DND-41 (cell line): ENCODE results near the gene FZD10.

Source experiments
- ATAC-seq: fragments of 200-7000 bp; cut with Tn5 transposase; 3 replicates; pipeline ENCODE4 v1.9.1; 2021; ENCODE audit warnings: low read depth; ENCODE audit not compliant: insufficient read depth
- DNase-seq: peaks from one replicate; pipeline ENCODE4 v3.0.0-alpha.2; 2020
- H2AFZ ChIP-seq: 2 replicates; pipeline ENCODE4 v1.6.0; 2012; ENCODE audit warnings: low read depth, low read length
- H3K27ac ChIP-seq: 2 replicates; pipeline ENCODE4 v1.5.1; 2012; ENCODE audit warnings: low read length, inconsistent platforms
- H3K27me3 ChIP-seq: fragments of 200-600 bp; sonication (generic); 2 replicates; pipeline ENCODE4 v1.6.0; 2012; ENCODE audit warnings: low read length, mild to moderate bottlenecking, inconsistent platforms; ENCODE audit not compliant: insufficient read depth, poor library complexity
- H3K36me3 ChIP-seq: 2 replicates; pipeline ENCODE4 v1.5.1; 2012; ENCODE audit warnings: low read length, inconsistent platforms; ENCODE audit not compliant: insufficient read depth
- H3K4me1 ChIP-seq: 2 replicates; pipeline ENCODE4 v1.5.1; 2012; ENCODE audit warnings: mild to moderate bottlenecking, low read length; ENCODE audit not compliant: insufficient read depth
- H3K4me2 ChIP-seq: 2 replicates; pipeline ENCODE4 v1.6.0; 2012; ENCODE audit warnings: mild to moderate bottlenecking, moderate library complexity, low read length, inconsistent platforms; ENCODE audit not compliant: insufficient read depth
- H3K4me3 ChIP-seq, 2 experiments: fragments of 200-600 bp in 1 of 2; shearing (Covaris generic) in 1 of 2; 2 replicates each; pipeline ENCODE4 v1.5.1; 2012 to 2016; ENCODE audit warnings: inconsistent platforms in 2 of 2, low read length in 2 of 2, mild to moderate bottlenecking in 2 of 2, low read depth in 1 of 2, moderate library complexity in 1 of 2
- H3K79me2 ChIP-seq: 2 replicates; pipeline ENCODE4 v1.6.0; 2012; ENCODE audit warnings: low read length, inconsistent platforms; ENCODE audit not compliant: insufficient read depth
- H3K9ac ChIP-seq: 2 replicates; pipeline ENCODE4 v1.6.0; 2012; ENCODE audit warnings: low read depth, mild to moderate bottlenecking, inconsistent platforms, low read length, moderate library complexity
- H3K9me3 ChIP-seq: 2 replicates; pipeline ENCODE4 v1.5.1; 2012; ENCODE audit warnings: low read length, moderate library complexity, mild to moderate bottlenecking, inconsistent platforms; ENCODE audit not compliant: insufficient read depth, severe bottlenecking
- H4K20me1 ChIP-seq: 2 replicates; pipeline ENCODE4 v1.6.0; 2012; ENCODE audit warnings: low read length; ENCODE audit not compliant: insufficient read depth
- EZH2 ChIP-seq: IDR thresholded peaks from 3 replicates; pipeline ENCODE4 v1.6.1; 2012; ENCODE audit warnings: borderline replicate concordance, low read depth, mild to moderate bottlenecking, moderate library complexity, low read length, inconsistent platforms; ENCODE audit not compliant: severe bottlenecking
- TF ChIP-seq, protein P1 (sequence below): IDR thresholded peaks from 2 replicates; pipeline ENCODE4 v1.5.1; 2012; ENCODE audit warnings: borderline replicate concordance, low read length, moderate library complexity, mild to moderate bottlenecking; ENCODE audit not compliant: poor library complexity, severe bottlenecking; ENCODE audit errors: extremely low read depth

FZD10 gene

GRCh38 chr12:130177635-130178242, 15.5 kb downstream of the FZD10 start:
- no peaks in the 10 kb centered on the region for H4K20me1 ChIP-seq
- ATAC-seq (no peak), DNase-seq (no peak)
- H3K9me3 ChIP-seq = peaks cover 3% of the 10 kb centered on the region
- H3K4me2 ChIP-seq = no peak overlapping the region
- no peak overlapping the region for H3K27ac ChIP-seq
- H3K27me3 ChIP-seq = peaks cover 14% of the 10 kb centered on the region
- TF ChIP-seq, protein P1, sequence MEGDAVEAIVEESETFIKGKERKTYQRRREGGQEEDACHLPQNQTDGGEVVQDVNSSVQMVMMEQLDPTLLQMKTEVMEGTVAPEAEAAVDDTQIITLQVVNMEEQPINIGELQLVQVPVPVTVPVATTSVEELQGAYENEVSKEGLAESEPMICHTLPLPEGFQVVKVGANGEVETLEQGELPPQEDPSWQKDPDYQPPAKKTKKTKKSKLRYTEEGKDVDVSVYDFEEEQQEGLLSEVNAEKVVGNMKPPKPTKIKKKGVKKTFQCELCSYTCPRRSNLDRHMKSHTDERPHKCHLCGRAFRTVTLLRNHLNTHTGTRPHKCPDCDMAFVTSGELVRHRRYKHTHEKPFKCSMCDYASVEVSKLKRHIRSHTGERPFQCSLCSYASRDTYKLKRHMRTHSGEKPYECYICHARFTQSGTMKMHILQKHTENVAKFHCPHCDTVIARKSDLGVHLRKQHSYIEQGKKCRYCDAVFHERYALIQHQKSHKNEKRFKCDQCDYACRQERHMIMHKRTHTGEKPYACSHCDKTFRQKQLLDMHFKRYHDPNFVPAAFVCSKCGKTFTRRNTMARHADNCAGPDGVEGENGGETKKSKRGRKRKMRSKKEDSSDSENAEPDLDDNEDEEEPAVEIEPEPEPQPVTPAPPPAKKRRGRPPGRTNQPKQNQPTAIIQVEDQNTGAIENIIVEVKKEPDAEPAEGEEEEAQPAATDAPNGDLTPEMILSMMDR = no peak
- TF ChIP-seq EZH2 = no peak
- H3K4me3 ChIP-seq = no peak overlapping the region
- no peaks in the 10 kb centered on the region for H3K79me2 ChIP-seq
- no peaks in the 10 kb centered on the region for H3K4me1 ChIP-seq
- no peak overlapping the region for H3K9ac ChIP-seq
- H3K36me3 ChIP-seq = no peaks in the 10 kb centered on the region
- no peak overlapping the region for H2AFZ ChIP-seq

DNA sequence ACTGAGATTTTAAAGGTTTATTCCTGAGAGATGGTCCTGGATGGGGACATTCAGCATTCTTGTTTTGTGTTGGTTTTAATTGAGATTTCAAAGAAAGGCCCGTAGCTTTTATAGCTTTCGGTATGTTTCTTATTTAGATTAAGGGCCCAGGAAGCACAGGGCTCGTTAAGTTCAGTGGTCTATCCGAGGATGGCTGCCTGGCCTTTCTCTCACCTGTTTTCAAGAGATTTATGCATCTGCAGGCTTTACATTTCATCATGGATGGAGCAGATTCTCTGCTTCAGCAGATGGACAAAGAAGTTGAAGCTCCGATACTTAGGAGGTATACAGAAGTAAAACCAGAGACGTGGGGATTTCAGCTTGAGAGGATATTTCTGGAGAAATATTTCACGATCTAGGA, 16.0 kb downstream of the FZD10 start:
- H3K4me2 ChIP-seq = no peak overlapping the region
- no peak overlapping the region for H3K27ac ChIP-seq
- H4K20me1 ChIP-seq = no peaks in the 10 kb centered on the region
- H3K4me3 ChIP-seq = no peak overlapping the region
- TF ChIP-seq, protein P1 = no peak
- TF ChIP-seq EZH2 = no peak
- no peak for DNase-seq
- H3K27me3 ChIP-seq = peaks cover 11% of the 10 kb centered on the region
- ATAC-seq = no peak
- no peaks in the 10 kb centered on the region for H3K4me1 ChIP-seq
- H3K36me3 ChIP-seq = no peaks in the 10 kb centered on the region
- H2AFZ ChIP-seq = no peak overlapping the region
- H3K79me2 ChIP-seq = no peaks in the 10 kb centered on the region
- no peak overlapping the region for H3K9ac ChIP-seq
- peaks cover 3% of the 10 kb centered on the region for H3K9me3 ChIP-seq

DNA sequence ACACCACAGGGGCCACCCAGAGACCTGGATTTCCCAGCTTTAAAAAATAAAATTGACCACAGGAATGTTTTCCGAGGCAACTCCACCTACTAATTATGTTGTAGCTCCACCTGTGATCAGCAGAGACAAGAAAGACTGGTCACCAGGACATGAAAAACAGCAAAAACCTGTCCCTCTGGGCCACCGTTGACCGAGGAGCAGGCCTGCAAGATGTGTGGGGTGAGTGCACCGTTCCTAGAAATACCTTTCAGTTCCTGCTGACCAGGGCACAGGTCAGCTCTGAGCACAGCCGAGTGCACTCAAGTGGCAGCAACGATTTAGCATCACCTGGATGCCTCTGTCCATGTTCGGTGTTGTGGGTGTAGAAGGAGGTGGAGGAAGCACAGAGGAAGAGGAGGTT, 16.9 kb downstream of the FZD10 start:
- no peaks in the 10 kb centered on the region for H3K36me3 ChIP-seq
- no peak for TF ChIP-seq EZH2
- TF ChIP-seq, protein P1 = no peak
- no peak overlapping the region for H3K4me2 ChIP-seq
- no peaks in the 10 kb centered on the region for H3K4me1 ChIP-seq
- H3K4me3 ChIP-seq = no peak overlapping the region
- H2AFZ ChIP-seq = no peak overlapping the region
- no peak overlapping the region for H3K27ac ChIP-seq
- no peak overlapping the region for H3K9ac ChIP-seq
- H3K9me3 ChIP-seq = peaks cover 3% of the 10 kb centered on the region
- H4K20me1 ChIP-seq = no peaks in the 10 kb centered on the region; the same call in 1 of the 2 replicates
- H3K27me3 ChIP-seq = peaks cover 4% of the 10 kb centered on the region
- DNase-seq (no peak), ATAC-seq (no peak)
- H3K79me2 ChIP-seq = no peaks in the 10 kb centered on the region
